Astrocyte of the spinal cord (primary cell): ENCODE results near the gene SLC17A9.

Experiments used
- DNase-seq: peaks from one replicate; pipeline ENCODE4 v3.0.0; 2011; ENCODE audit warnings: low read depth, low spot score
- H3K4me3 ChIP-seq: 2 replicates; pipeline ENCODE4 v1.5.1; 2011; ENCODE audit warnings: low read depth, mild to moderate bottlenecking, low read length, moderate library complexity
- in situ Hi-C: cut with HindIII; loops from 2 replicates; pipeline ENCODE4 v1.10.0; 2017; ENCODE audit warnings: low sequenced_read_pairs
- TF ChIP-seq, protein P1 (sequence below): IDR thresholded peaks from 2 replicates; pipeline ENCODE4 v1.5.1; 2012; ENCODE audit warnings: low read depth, mild to moderate bottlenecking, low read length, inconsistent platforms

SLC17A9 gene

DNA sequence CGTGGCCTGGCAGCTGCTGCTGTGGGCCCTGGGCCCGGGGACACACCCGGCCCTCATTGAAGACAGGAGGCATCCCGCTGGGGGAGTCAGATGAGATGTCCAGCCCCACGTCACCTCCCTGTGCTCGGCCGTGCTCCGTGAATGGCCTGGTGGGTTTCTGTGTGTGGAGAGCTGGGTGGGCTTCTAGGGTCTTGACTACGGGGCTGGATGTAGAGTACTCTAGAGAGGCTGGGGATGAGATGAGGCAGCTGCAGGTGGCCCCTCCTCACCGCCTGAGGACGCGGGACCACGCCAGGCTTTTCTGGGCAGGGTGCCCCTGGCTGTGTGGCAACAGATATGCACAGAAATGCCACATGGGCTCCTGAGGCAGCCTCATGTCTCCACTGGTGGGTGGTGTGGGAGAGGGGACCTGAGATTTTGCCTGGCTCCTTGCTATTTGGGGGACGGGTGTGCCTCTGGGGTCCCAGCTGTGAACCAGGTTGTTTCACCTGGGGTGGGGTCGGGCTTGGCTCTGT, 62.7 kb downstream of the SLC17A9 start:
- H3K4me3 ChIP-seq, result no peak overlapping the region

DNA sequence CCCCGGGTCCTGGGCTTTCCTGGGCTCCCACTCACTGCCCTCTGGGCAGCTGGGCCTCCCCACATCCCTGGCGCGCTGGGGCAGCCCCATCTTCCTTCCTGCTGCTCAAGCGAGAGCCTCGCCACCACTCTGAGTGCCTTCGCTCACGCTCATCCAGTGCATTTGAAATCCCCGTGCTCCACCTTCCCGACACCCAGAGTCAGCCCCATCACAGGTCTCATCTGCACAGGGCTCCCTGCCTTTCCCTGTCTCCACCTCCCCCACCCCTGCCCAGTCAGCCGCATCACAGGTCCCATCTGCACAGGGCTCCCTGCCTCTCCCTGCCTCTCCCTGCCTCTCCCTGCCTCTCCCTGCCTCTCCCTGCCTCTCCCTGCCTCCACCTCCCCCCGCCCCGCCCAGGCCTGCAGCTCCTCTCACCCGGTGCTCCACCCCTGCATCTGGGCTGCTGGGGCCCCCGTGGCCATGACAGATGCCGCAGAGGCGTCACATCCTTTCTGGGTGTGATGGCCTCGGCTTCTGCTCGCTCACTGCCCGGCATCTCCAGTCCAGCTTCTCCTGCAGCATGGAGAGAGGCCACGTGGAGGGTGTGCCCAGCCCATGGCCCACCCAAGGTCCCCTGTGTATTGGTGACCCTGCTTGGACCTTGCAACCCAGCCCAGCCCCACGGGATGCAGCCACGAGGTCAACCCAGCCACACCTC, 63.3 kb downstream of the SLC17A9 start:
- in situ Hi-C loops, result no loop called here
- H3K4me3 ChIP-seq, result no peak overlapping the region
- TF ChIP-seq, protein P1, sequence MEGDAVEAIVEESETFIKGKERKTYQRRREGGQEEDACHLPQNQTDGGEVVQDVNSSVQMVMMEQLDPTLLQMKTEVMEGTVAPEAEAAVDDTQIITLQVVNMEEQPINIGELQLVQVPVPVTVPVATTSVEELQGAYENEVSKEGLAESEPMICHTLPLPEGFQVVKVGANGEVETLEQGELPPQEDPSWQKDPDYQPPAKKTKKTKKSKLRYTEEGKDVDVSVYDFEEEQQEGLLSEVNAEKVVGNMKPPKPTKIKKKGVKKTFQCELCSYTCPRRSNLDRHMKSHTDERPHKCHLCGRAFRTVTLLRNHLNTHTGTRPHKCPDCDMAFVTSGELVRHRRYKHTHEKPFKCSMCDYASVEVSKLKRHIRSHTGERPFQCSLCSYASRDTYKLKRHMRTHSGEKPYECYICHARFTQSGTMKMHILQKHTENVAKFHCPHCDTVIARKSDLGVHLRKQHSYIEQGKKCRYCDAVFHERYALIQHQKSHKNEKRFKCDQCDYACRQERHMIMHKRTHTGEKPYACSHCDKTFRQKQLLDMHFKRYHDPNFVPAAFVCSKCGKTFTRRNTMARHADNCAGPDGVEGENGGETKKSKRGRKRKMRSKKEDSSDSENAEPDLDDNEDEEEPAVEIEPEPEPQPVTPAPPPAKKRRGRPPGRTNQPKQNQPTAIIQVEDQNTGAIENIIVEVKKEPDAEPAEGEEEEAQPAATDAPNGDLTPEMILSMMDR, result no peak
- no peak for DNase-seq

More for the DNA sequence above, 62.7 kb downstream of the SLC17A9 start:
- in situ Hi-C loops, result no loop called here
- no peak for DNase-seq
- TF ChIP-seq, protein P1, result no peak

DNA sequence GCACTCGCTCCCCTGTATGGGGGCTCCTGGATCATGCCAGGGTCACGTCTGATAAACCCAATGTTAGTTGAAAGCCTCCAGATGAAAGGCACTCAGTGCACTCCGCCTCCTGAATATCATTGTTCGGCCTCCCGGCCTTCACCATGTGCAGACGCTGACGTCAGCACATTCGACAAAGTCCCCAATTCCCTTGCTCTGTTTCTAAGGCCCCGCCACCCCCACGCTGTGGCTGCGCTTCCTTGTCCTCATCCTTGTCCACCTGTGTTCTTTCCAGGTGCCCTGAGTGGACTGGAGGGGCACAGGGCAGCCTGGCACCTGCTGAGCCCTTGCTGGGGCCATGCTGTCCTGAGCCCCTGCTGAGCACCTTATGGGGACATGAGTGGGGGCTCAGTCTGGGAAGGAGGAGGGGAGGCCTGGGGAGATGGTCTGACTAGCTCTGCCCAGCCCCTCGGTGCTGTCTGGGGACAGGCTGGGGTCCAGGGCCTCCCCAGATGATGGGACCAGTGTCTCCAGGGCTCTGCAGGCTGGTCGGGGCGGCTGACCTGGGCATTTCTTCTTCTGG, 64.1 kb downstream of the SLC17A9 start:
- in situ Hi-C loops, result no loop called here
- no peak for DNase-seq
- TF ChIP-seq, protein P1, result no peak
- H3K4me3 ChIP-seq, result no peak overlapping the region

DNA sequence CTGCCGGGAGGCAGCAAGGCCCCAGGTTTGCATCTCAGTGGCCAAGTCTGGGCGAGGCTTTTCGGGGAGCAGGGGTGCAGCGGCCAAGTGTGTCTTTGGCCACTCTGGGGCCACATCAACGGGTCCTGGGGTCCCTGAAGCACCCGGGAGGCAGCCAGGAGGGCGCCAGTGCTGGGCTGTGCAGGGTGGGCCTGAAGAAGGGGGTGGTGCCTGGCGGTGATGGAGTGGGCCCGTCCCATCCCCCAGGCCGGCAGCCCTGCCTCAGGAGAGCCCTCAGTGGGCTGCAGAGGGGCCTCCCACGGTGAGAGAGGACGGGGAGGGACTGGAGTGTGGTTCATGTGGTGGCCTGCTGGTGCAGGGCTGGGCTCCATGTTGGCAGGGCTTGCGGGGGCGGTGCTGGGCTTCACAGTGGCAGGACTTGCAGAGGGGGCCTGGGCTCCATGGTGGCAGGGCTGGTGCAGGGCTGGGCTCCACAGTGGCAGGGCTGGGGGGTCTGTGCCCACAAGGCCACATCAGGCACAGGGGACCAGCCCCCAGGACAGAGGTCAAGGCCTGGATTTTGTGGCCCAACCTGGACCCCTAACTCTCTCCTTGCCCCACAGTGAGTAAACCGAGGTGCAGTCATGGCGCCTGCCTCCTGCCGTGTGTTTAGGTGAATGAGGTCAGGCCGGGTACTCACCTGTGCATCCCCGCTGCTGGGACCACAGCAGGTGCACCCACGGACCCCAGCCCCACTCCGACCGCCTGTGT, 64.7 kb downstream of the SLC17A9 start:
- TF ChIP-seq, protein P1, result no peak

DNA sequence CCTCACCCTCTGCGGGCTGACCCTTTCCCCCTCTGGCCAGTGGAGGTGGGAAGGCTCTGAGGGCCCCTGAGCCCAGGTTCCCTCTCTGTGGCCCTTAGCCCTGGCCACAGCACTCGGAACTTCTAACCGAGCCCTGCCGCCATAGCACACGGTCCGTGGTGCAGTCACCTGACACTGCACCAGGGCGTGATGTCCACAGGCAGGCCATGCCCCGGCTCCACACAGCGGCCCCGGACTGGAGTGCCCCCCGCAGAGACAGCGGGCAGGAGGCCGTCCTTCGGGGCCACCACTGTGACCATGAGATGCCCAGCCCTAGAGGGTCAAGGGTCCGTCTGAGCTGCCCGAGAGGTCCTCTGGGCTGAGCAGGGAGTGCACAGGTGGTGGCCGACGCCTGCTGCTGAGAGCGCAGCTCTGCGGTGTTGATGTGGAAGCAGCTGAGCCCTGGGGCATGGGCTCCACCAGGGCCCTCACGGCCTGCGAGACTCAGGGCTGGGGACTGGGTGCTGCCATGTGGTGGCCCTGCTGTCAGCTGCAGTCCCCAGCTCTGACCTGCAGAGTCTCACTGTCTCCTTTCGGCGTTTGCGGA, 65.4 kb downstream of the SLC17A9 start:
- in situ Hi-C loops, result no loop called here
- H3K4me3 ChIP-seq, result no peak overlapping the region
- no peak for DNase-seq
- TF ChIP-seq, protein P1, result no peak

More for the DNA sequence above, 64.7 kb downstream of the SLC17A9 start:
- DNase-seq, result no peak
- in situ Hi-C loops, result no loop called here
- H3K4me3 ChIP-seq, result no peak overlapping the region
